Measurements from ENCODE around the gene ATP6V0D1.

- peak; percentile 45 for TF ChIP-seq CTCF (IDR thresholded peaks at IDR 0.05; ENCODE audit: low read depth, low read length)
- TF ChIP-seq EZH2phosphoT487 (IDR thresholded peaks at IDR 0.05; ENCODE audit: low read depth), result no peak
Observed at GRCh38 chr16:67456391-67457081, 24.4 kb downstream of the ATP6V0D1 start.

Measured in OCI-LY3 (cell line).